Hippocampal formation (tissue), 2 donors: ENCODE data around the gene SPNS3.

Experiments
- DNase-seq, 2 donors: peaks; one replicate each; lab custom pipeline; 2025; lab: John Stamatoyannopoulos, UW

Gene SPNS3

GRCh38 chr17:4487820-4488716, 54.3 kb downstream of the SPNS3 start:
- no peak for DNase-seq

GRCh38 chr17:4488989-4489595, 55.4 kb downstream of the SPNS3 start:
- no peak for DNase-seq

GRCh38 chr17:4490109-4490591, 56.4 kb downstream of the SPNS3 start:
- DNase-seq = no peak

- no peak for DNase-seq
These were observed 56.9 kb downstream of the SPNS3 start for GRCh38 chr17:4490637-4491061.

- peak in 1 of 2 donors; percentile 38 for DNase-seq
These were observed 59.2 kb downstream of the SPNS3 start for GRCh38 chr17:4492721-4493561.

- DNase-seq = peak in 1 of 2 donors; percentile 39
These were observed 63.5 kb downstream of the SPNS3 start for GRCh38 chr17:4497101-4497824.

GRCh38 chr17:4498461-4499397, 65.0 kb downstream of the SPNS3 start, which contains the start of gene SPNS2:
SPNS2 (plus strand) TSS chr17:4498881; CDS start chr17:4499048, 167 bp downstream.
- peak; percentile 71 to 80 for DNase-seq

GRCh38 chr17:4499431-4500190, 65.9 kb downstream of the SPNS3 start:
- DNase-seq = peak in 1 of 2 donors; percentile 62

GRCh38 chr17:4500191-4500571, 66.4 kb downstream of the SPNS3 start:
- no peak for DNase-seq

- no peak for DNase-seq
These were observed 67.7 kb downstream of the SPNS3 start for GRCh38 chr17:4501295-4501949.

GRCh38 chr17:4502466-4503154, 68.9 kb downstream of the SPNS3 start:
- DNase-seq = no peak

- DNase-seq = no peak
These were observed 69.7 kb downstream of the SPNS3 start for GRCh38 chr17:4503283-4504025.

GRCh38 chr17:4504188-4504587, 70.4 kb downstream of the SPNS3 start:
- DNase-seq = no peak

- no peak for DNase-seq
These were observed 71.4 kb downstream of the SPNS3 start for GRCh38 chr17:4505187-4505586.

GRCh38 chr17:4506175-4506813, 72.6 kb downstream of the SPNS3 start:
- no peak for DNase-seq

GRCh38 chr17:4506892-4507291, 73.2 kb downstream of the SPNS3 start:
- DNase-seq = no peak
